ENCODE measurements around the gene NBAS. TPM values are rescaled to one million over a fixed set of nuclear protein-coding genes. Genes with fewer than 3 reads are reported as not detected.

Gene NBAS
- polyA plus RNA-seq, 1 donor (not counting 4 experiments of a cell fraction or from before 2014, with no cell fraction given), result 27.9 TPM

- Histone ChIP-seq H3K4me1 (ENCODE audit: control insufficient read depth, extremely low read depth, insufficient read depth, low read length) (peaks cover 6% of the 10 kb centered on the region), H3K36me3 (ENCODE audit: control insufficient read depth in 2 of 2, extremely low read depth in 1 of 2, insufficient read depth in 2 of 2, low read length in 2 of 2) (peaks cover 0 to 3% of the 10 kb centered on the region in 2 experiments), H3K9me3 (ENCODE audit: control insufficient read depth, low read depth, low read length) (no peaks in the 10 kb centered on the region), H2AFZ (ENCODE audit: control insufficient read depth, low read length) (no peak overlapping the region), H4K20me1 (ENCODE audit: control insufficient read depth, extremely low read depth, insufficient read depth, low read length) (no peaks in the 10 kb centered on the region), H3K4me2 (ENCODE audit: control insufficient read depth, extremely low read depth, insufficient read depth, low read depth, low read length) (no peak overlapping the region), H3K9ac (ENCODE audit: control insufficient read depth, extremely low read depth, insufficient read depth, low read length) (no peak overlapping the region), H3K79me2 (ENCODE audit: control insufficient read depth, insufficient read depth, low read length) (no peaks in the 10 kb centered on the region), H3K27me3 (ENCODE audit: control insufficient read depth, extremely low read depth, insufficient read depth, low read length) (no peaks in the 10 kb centered on the region), H3K4me3 (ENCODE audit: control insufficient read depth in 2 of 3, extremely low read depth in 1 of 3, insufficient read depth in 2 of 3, low read depth in 1 of 3, low read length in 3 of 3) (no peak overlapping the region), H3K27ac (ENCODE audit: control insufficient read depth, insufficient read depth, low read length) (no peak overlapping the region), H3K9me1 (ENCODE audit: control insufficient read depth, extremely low read depth, insufficient read depth, low read length) (no peaks in the 10 kb centered on the region)
- dilution Hi-C loops (cut with MboI; ENCODE audit: extremely low pct_ligation_motif_present, low sequenced_read_pairs), result no loop called here
- no peak for TF ChIP-seq EZH2 (IDR thresholded peaks at IDR 0.05; ENCODE audit: low read length)
- TF ChIP-seq CTCF (optimal IDR thresholded peaks at IDR 0.05 in 1 of 3, IDR thresholded peaks at IDR 0.05 in 1 of 3, conservative IDR thresholded peaks at IDR 0.05 in 1 of 3; ENCODE audit: extremely low read depth in 1 of 3, insufficient read depth in 2 of 3, low read length in 3 of 3), result no peak
- FAIRE-seq (no peak), DNase-seq (ENCODE audit: low read depth, low spot score) (no peak)
These were observed 111.4 kb downstream of the NBAS start for GRCh38 chr2:15449556-15450236.

- H3K36me3 ChIP-seq (ENCODE audit: control insufficient read depth in 2 of 2, extremely low read depth in 1 of 2, insufficient read depth in 2 of 2, low read length in 2 of 2), result peaks cover 0 to 3% of the 10 kb centered on the region in 2 experiments
- FAIRE-seq (no peak), DNase-seq (ENCODE audit: low read depth, low spot score) (no peak)
- no peak overlapping the region for H3K4me2 ChIP-seq (ENCODE audit: control insufficient read depth, extremely low read depth, insufficient read depth, low read depth, low read length)
- no peaks in the 10 kb centered on the region for H3K27me3 ChIP-seq (ENCODE audit: control insufficient read depth, extremely low read depth, insufficient read depth, low read length)
- H3K4me1 ChIP-seq (ENCODE audit: control insufficient read depth, extremely low read depth, insufficient read depth, low read length), result peaks cover 5% of the 10 kb centered on the region
- TF ChIP-seq CTCF (optimal IDR thresholded peaks at IDR 0.05 in 1 of 3, IDR thresholded peaks at IDR 0.05 in 1 of 3, conservative IDR thresholded peaks at IDR 0.05 in 1 of 3; ENCODE audit: extremely low read depth in 1 of 3, insufficient read depth in 2 of 3, low read length in 3 of 3), result no peak
- no peak for TF ChIP-seq EZH2 (IDR thresholded peaks at IDR 0.05; ENCODE audit: low read length)
- H3K9me3 ChIP-seq (ENCODE audit: control insufficient read depth, low read depth, low read length), result no peaks in the 10 kb centered on the region
- H3K27ac ChIP-seq (ENCODE audit: control insufficient read depth, insufficient read depth, low read length), result no peak overlapping the region
- dilution Hi-C loops (cut with MboI; ENCODE audit: extremely low pct_ligation_motif_present, low sequenced_read_pairs), result no loop called here
- H3K9me1 ChIP-seq (ENCODE audit: control insufficient read depth, extremely low read depth, insufficient read depth, low read length), result no peaks in the 10 kb centered on the region
- H4K20me1 ChIP-seq (ENCODE audit: control insufficient read depth, extremely low read depth, insufficient read depth, low read length), result no peaks in the 10 kb centered on the region
- H3K4me3 ChIP-seq (ENCODE audit: control insufficient read depth in 2 of 3, extremely low read depth in 1 of 3, insufficient read depth in 2 of 3, low read depth in 1 of 3, low read length in 3 of 3), result no peak overlapping the region
- no peak overlapping the region for H2AFZ ChIP-seq (ENCODE audit: control insufficient read depth, low read length)
- H3K79me2 ChIP-seq (ENCODE audit: control insufficient read depth, insufficient read depth, low read length), result no peaks in the 10 kb centered on the region
- no peak overlapping the region for H3K9ac ChIP-seq (ENCODE audit: control insufficient read depth, extremely low read depth, insufficient read depth, low read length)
These were observed 112.8 kb downstream of the NBAS start for GRCh38 chr2:15448250-15448839.

Data from keratinocyte (primary cell).